GM21619 (cell line): Measurements from ENCODE around the gene IZUMO2.
"Not testable (repeated sequence)": the region's sequence is repeated elsewhere in the genome, so short reads cannot be mapped to it uniquely, and the experiment has no call there.

Source experiments
- ATAC-seq: cut with Tn5 transposase; IDR thresholded peaks from one replicate; pipeline ENCODE4 v1.9.1; 2021; ENCODE audit not compliant: unreplicated experiment

IZUMO2 gene

GRCh38 chr19:50140118-50140845 lies 22.8 kb downstream of the IZUMO2 start:
- ATAC-seq, result not testable (repeated sequence)

- ATAC-seq, result not testable (repeated sequence)
Observed at GRCh38 chr19:50136603-50137365, 26.3 kb downstream of the IZUMO2 start.

- ATAC-seq, result not testable (repeated sequence)
Observed at GRCh38 chr19:50135856-50136602, 27.1 kb downstream of the IZUMO2 start.

- not testable (repeated sequence) for ATAC-seq
Observed at GRCh38 chr19:50134777-50135719, 28.0 kb downstream of the IZUMO2 start.

- not testable (repeated sequence) for ATAC-seq
Observed at GRCh38 chr19:50133518-50134492, 29.3 kb downstream of the IZUMO2 start.

- not testable (repeated sequence) for ATAC-seq
Observed at GRCh38 chr19:50104012-50104411, 59.1 kb downstream of the IZUMO2 start.

GRCh38 chr19:50103405-50103804 lies 59.7 kb downstream of the IZUMO2 start:
- not testable (repeated sequence) for ATAC-seq
